DND-41 (cell line): ENCODE results near the gene FHL2.

Experiments
- ATAC-seq: fragments of 200-7000 bp; cut with Tn5 transposase; 3 replicates; pipeline ENCODE4 v1.9.1; 2021; ENCODE audit warnings: low read depth; ENCODE audit not compliant: insufficient read depth
- DNase-seq: peaks from one replicate; pipeline ENCODE4 v3.0.0-alpha.2; 2020
- H2AFZ ChIP-seq: 2 replicates; pipeline ENCODE4 v1.6.0; 2012; ENCODE audit warnings: low read depth, low read length
- H3K27ac ChIP-seq: 2 replicates; pipeline ENCODE4 v1.5.1; 2012; ENCODE audit warnings: low read length, inconsistent platforms
- H3K27me3 ChIP-seq: fragments of 200-600 bp; sonication (generic); 2 replicates; pipeline ENCODE4 v1.6.0; 2012; ENCODE audit warnings: low read length, mild to moderate bottlenecking, inconsistent platforms; ENCODE audit not compliant: insufficient read depth, poor library complexity
- H3K36me3 ChIP-seq: 2 replicates; pipeline ENCODE4 v1.5.1; 2012; ENCODE audit warnings: low read length, inconsistent platforms; ENCODE audit not compliant: insufficient read depth
- H3K4me1 ChIP-seq: 2 replicates; pipeline ENCODE4 v1.5.1; 2012; ENCODE audit warnings: mild to moderate bottlenecking, low read length; ENCODE audit not compliant: insufficient read depth
- H3K4me2 ChIP-seq: 2 replicates; pipeline ENCODE4 v1.6.0; 2012; ENCODE audit warnings: mild to moderate bottlenecking, moderate library complexity, low read length, inconsistent platforms; ENCODE audit not compliant: insufficient read depth
- H3K4me3 ChIP-seq, 2 experiments: fragments of 200-600 bp in 1 of 2; shearing (Covaris generic) in 1 of 2; 2 replicates each; pipeline ENCODE4 v1.5.1; 2012 to 2016; ENCODE audit warnings: inconsistent platforms in 2 of 2, low read length in 2 of 2, mild to moderate bottlenecking in 2 of 2, low read depth in 1 of 2, moderate library complexity in 1 of 2
- H3K79me2 ChIP-seq: 2 replicates; pipeline ENCODE4 v1.6.0; 2012; ENCODE audit warnings: low read length, inconsistent platforms; ENCODE audit not compliant: insufficient read depth
- H3K9ac ChIP-seq: 2 replicates; pipeline ENCODE4 v1.6.0; 2012; ENCODE audit warnings: low read depth, mild to moderate bottlenecking, inconsistent platforms, low read length, moderate library complexity
- H3K9me3 ChIP-seq: 2 replicates; pipeline ENCODE4 v1.5.1; 2012; ENCODE audit warnings: low read length, moderate library complexity, mild to moderate bottlenecking, inconsistent platforms; ENCODE audit not compliant: insufficient read depth, severe bottlenecking
- H4K20me1 ChIP-seq: 2 replicates; pipeline ENCODE4 v1.6.0; 2012; ENCODE audit warnings: low read length; ENCODE audit not compliant: insufficient read depth
- CTCF ChIP-seq: IDR thresholded peaks from 2 replicates; pipeline ENCODE4 v1.5.1; 2012; ENCODE audit warnings: borderline replicate concordance, low read length, moderate library complexity, mild to moderate bottlenecking; ENCODE audit not compliant: poor library complexity, severe bottlenecking; ENCODE audit errors: extremely low read depth
- EZH2 ChIP-seq: IDR thresholded peaks from 3 replicates; pipeline ENCODE4 v1.6.1; 2012; ENCODE audit warnings: borderline replicate concordance, low read depth, mild to moderate bottlenecking, moderate library complexity, low read length, inconsistent platforms; ENCODE audit not compliant: severe bottlenecking

FHL2 gene

GRCh38 chr2:105417857-105418436 is 19.1 kb upstream of the FHL2 start:
- H3K9me3 ChIP-seq = no peaks in the 10 kb centered on the region
- no peak overlapping the region for H2AFZ ChIP-seq
- peaks cover 4% of the 10 kb centered on the region for H3K27me3 ChIP-seq
- ATAC-seq = peak; percentile 60; the same call in 2 of the 3 replicates
- TF ChIP-seq CTCF = no peak
- no peak for TF ChIP-seq EZH2
- H3K27ac ChIP-seq = no peak overlapping the region
- H3K4me2 ChIP-seq = no peak overlapping the region
- H3K4me3 ChIP-seq = no peak overlapping the region
- H3K79me2 ChIP-seq = no peaks in the 10 kb centered on the region
- no peak for DNase-seq
- H4K20me1 ChIP-seq = no peaks in the 10 kb centered on the region
- H3K4me1 ChIP-seq = no peaks in the 10 kb centered on the region
- no peak overlapping the region for H3K9ac ChIP-seq
- no peaks in the 10 kb centered on the region for H3K36me3 ChIP-seq

- no peak overlapping the region for H2AFZ ChIP-seq
- no peak overlapping the region for H3K4me2 ChIP-seq
- H4K20me1 ChIP-seq = no peaks in the 10 kb centered on the region
- no peak overlapping the region for H3K9ac ChIP-seq
- TF ChIP-seq CTCF = no peak
- TF ChIP-seq EZH2 = no peak
- H3K79me2 ChIP-seq = no peaks in the 10 kb centered on the region
- DNase-seq (no peak), ATAC-seq (no peak)
- H3K4me3 ChIP-seq = no peak overlapping the region
- peaks cover 4% of the 10 kb centered on the region for H3K27me3 ChIP-seq
- H3K36me3 ChIP-seq = no peaks in the 10 kb centered on the region
- no peaks in the 10 kb centered on the region for H3K4me1 ChIP-seq
- no peaks in the 10 kb centered on the region for H3K9me3 ChIP-seq
- H3K27ac ChIP-seq = no peak overlapping the region
Observed at GRCh38 chr2:105416156-105416555, 17.3 kb upstream of the FHL2 start.

GRCh38 chr2:105415007-105415406 is 16.2 kb upstream of the FHL2 start:
- TF ChIP-seq CTCF (no peak), EZH2 (no peak)
- Histone ChIP-seq H3K4me1 (no peaks in the 10 kb centered on the region), H3K36me3 (no peaks in the 10 kb centered on the region), H3K27me3 (peaks cover 4% of the 10 kb centered on the region), H4K20me1 (no peaks in the 10 kb centered on the region), H3K9me3 (no peaks in the 10 kb centered on the region), H3K27ac (no peak overlapping the region), H3K4me3 (no peak overlapping the region), H3K4me2 (no peak overlapping the region), H3K79me2 (no peaks in the 10 kb centered on the region), H2AFZ (no peak overlapping the region), H3K9ac (no peak overlapping the region)
- DNase-seq = no peak
- no peak for ATAC-seq

- Histone ChIP-seq H3K4me2 (no peak overlapping the region), H3K4me3 (no peak overlapping the region), H3K9me3 (no peaks in the 10 kb centered on the region), H3K4me1 (no peaks in the 10 kb centered on the region), H4K20me1 (no peaks in the 10 kb centered on the region), H3K9ac (no peak overlapping the region), H2AFZ (no peak overlapping the region), H3K79me2 (no peaks in the 10 kb centered on the region), H3K36me3 (no peaks in the 10 kb centered on the region), H3K27ac (no peak overlapping the region), H3K27me3 (peaks cover 4% of the 10 kb centered on the region)
- no peak for ATAC-seq
- DNase-seq = no peak
- TF ChIP-seq EZH2 (no peak), CTCF (no peak)
Observed at GRCh38 chr2:105413206-105413605, 14.4 kb upstream of the FHL2 start.
